OCI-LY7 (cell line): ENCODE measurements around the gene SETBP1. TPM values are rescaled to one million over a fixed set of nuclear protein-coding genes. Genes with fewer than 3 reads are reported as not detected.

Source experiments
- BruUV-seq: library from RNA; stranded (reverse); fragments of 400-500 nt; replicated peaks from 2 replicates; lab custom pipeline; 2021; lab: Mats Ljungman, UMichigan
- CTCF ChIA-PET: fragments of 300-600 bp; sonication (Branson Sonifier 250); formaldehyde crosslinking; loops from one replicate; lab custom pipeline; 2022; ENCODE audit warnings: antibody characterized with exemption; ENCODE audit not compliant: unreplicated experiment; lab: Charles Lee
- POLR2A ChIA-PET: fragments of 300-600 bp; sonication (Branson Sonifier 250); formaldehyde crosslinking; loops from one replicate; lab custom pipeline; 2022; ENCODE audit warnings: antibody characterized with exemption; lab: Charles Lee
- DNase-seq: peaks from one replicate; pipeline ENCODE4 v3.0.0-alpha.2; 2015; ENCODE audit warnings: low spot score
- H2AFZ ChIP-seq: fragments of 200-600 bp; sonication (generic), shearing (Covaris generic); 2 replicates; pipeline ENCODE4 v1.6.1; 2014; ENCODE audit warnings: mild to moderate bottlenecking, antibody characterized with exemption, low read length, moderate library complexity
- H3K27ac ChIP-seq: fragments of 200-600 bp; sonication (generic); 2 replicates; pipeline ENCODE4 v1.5.1; 2014; ENCODE audit warnings: mixed run types, low read depth, mild to moderate bottlenecking, moderate library complexity, low read length, inconsistent platforms; ENCODE audit not compliant: poor library complexity, severe bottlenecking
- H3K36me3 ChIP-seq: fragments of 200-600 bp; sonication (generic); 2 replicates; pipeline ENCODE4 v1.6.1; 2014; ENCODE audit warnings: mild to moderate bottlenecking, antibody characterized with exemption, low read length, moderate library complexity, mixed read lengths; ENCODE audit not compliant: insufficient read depth
- H3K4me1 ChIP-seq: fragments of 200-600 bp; sonication (generic); 2 replicates; pipeline ENCODE4 v1.5.1; 2014; ENCODE audit warnings: mild to moderate bottlenecking, low read length; ENCODE audit not compliant: insufficient read depth, poor library complexity, severe bottlenecking
- H3K4me2 ChIP-seq: fragments of 200-600 bp; sonication (generic); 2 replicates; pipeline ENCODE4 v1.6.1; 2014; ENCODE audit warnings: mild to moderate bottlenecking, low read length
- H3K4me3 ChIP-seq: fragments of 200-600 bp; sonication (generic); 2 replicates; pipeline ENCODE4 v1.5.1; 2014; ENCODE audit warnings: mild to moderate bottlenecking, low read depth, low read length; ENCODE audit not compliant: poor library complexity, severe bottlenecking
- H3K79me2 ChIP-seq: fragments of 200-600 bp; sonication (generic); 2 replicates; pipeline ENCODE4 v1.6.1; 2016; ENCODE audit warnings: low read depth, mild to moderate bottlenecking, low read length, moderate library complexity, mixed read lengths; ENCODE audit not compliant: insufficient read depth
- H3K9me2 ChIP-seq: fragments of 200-600 bp; sonication (generic); 2 replicates; pipeline ENCODE4 v1.6.1; 2016; ENCODE audit warnings: mild to moderate bottlenecking, low read length, mixed read lengths; ENCODE audit not compliant: insufficient read depth
- H3K9me3 ChIP-seq: fragments of 200-600 bp; sonication (generic); 2 replicates; pipeline ENCODE4 v1.6.1; 2014; ENCODE audit warnings: mild to moderate bottlenecking, mixed run types, low read length, mixed read lengths
- H4K20me1 ChIP-seq: fragments of 200-600 bp; sonication (generic); 2 replicates; pipeline ENCODE4 v1.6.1; 2014; ENCODE audit warnings: mild to moderate bottlenecking, antibody characterized with exemption, low read length, moderate library complexity, mixed read lengths; ENCODE audit not compliant: insufficient read depth
- CTCF ChIP-seq: fragments of 200-600 bp; sonication (generic); conservative IDR thresholded peaks from 2 replicates; pipeline ENCODE4 v1.5.1; 2014; ENCODE audit warnings: mild to moderate bottlenecking, antibody characterized with exemption, low read length, moderate library complexity, mixed read lengths
- EZH2phosphoT487 ChIP-seq: fragments of 200-600 bp; sonication (generic); IDR thresholded peaks from 2 replicates; pipeline ENCODE4 v1.6.1; 2018; ENCODE audit warnings: low read depth, borderline replicate concordance, mild to moderate bottlenecking, mixed run types, antibody characterized with exemption, low read length, moderate library complexity, mixed read lengths
- intact Hi-C: fragments of 100-400 bp; cut with micrococcal nuclease; formaldehyde crosslinking; loops from one replicate; pipeline ENCODE4 v1.10.0; 2022; ENCODE audit not compliant: unreplicated experiment
- total RNA-seq, 2 experiments: library from RNA; depleted of rRNA in 1 of 2; stranded (reverse); fragments of >200 nt in 1 of 2; shearing (Covaris generic) in 1 of 2; gene quantifications; 2 replicates each; pipeline ENCODE4 v1.2.3, GENCODE V29; 2014 to 2022

The SETBP1 gene
- total RNA-seq, 2 experiments from 2014 or later = 2.6 to 9.1 TPM

- POLR2A ChIA-PET = no interaction called here
- Histone ChIP-seq H4K20me1 (no peaks in the 10 kb centered on the region), H3K79me2 (no peaks in the 10 kb centered on the region), H3K27ac (no peak overlapping the region), H3K4me3 (no peak overlapping the region), H3K36me3 (no peaks in the 10 kb centered on the region), H3K4me2 (no peak overlapping the region), H3K9me2 (no peaks in the 10 kb centered on the region), H3K4me1 (no peaks in the 10 kb centered on the region), H3K9me3 (no peaks in the 10 kb centered on the region), H2AFZ (no peak overlapping the region)
- TF ChIP-seq EZH2phosphoT487 (no peak), CTCF (no peak)
- BruUV-seq = no TSS peak
- DNase-seq = no peak
- intact Hi-C loops = no loop called here
- CTCF ChIA-PET = no interaction called here
These were observed 172.1 kb downstream of the SETBP1 start for GRCh38 chr18:44852818-44853217.

GRCh38 chr18:44853430-44853829 is 172.7 kb downstream of the SETBP1 start:
- H3K9me3 ChIP-seq = no peaks in the 10 kb centered on the region
- intact Hi-C loops = no loop called here
- no peak overlapping the region for H3K4me2 ChIP-seq
- no peak for TF ChIP-seq EZH2phosphoT487
- TF ChIP-seq CTCF = no peak
- H4K20me1 ChIP-seq = no peaks in the 10 kb centered on the region
- no peaks in the 10 kb centered on the region for H3K36me3 ChIP-seq
- no peaks in the 10 kb centered on the region for H3K4me1 ChIP-seq
- H3K27ac ChIP-seq = no peak overlapping the region
- CTCF ChIA-PET = no interaction called here
- DNase-seq = no peak
- BruUV-seq = no TSS peak
- no peak overlapping the region for H3K4me3 ChIP-seq
- no peaks in the 10 kb centered on the region for H3K79me2 ChIP-seq
- H2AFZ ChIP-seq = no peak overlapping the region
- H3K9me2 ChIP-seq = no peaks in the 10 kb centered on the region
- POLR2A ChIA-PET = interaction anchor here (0.5 kb wide), 1 partner anchor 196 kb away, joined by 3 read pairs; no protein-coding TSS in a partner anchor

- intact Hi-C loops = no loop called here
- CTCF ChIA-PET = no interaction called here
- POLR2A ChIA-PET = interaction anchor here (0.6 kb wide), 1 partner anchor 183 kb away, joined by 3 read pairs; no protein-coding TSS in a partner anchor
These were observed 175.0 kb downstream of the SETBP1 start for GRCh38 chr18:44855681-44856080.

More at GRCh38 chr18:44855681-44856080, 175.0 kb downstream of the SETBP1 start:
- Histone ChIP-seq H3K4me2 (no peak overlapping the region), H3K4me1 (no peaks in the 10 kb centered on the region), H2AFZ (no peak overlapping the region), H3K9me2 (no peaks in the 10 kb centered on the region), H3K36me3 (no peaks in the 10 kb centered on the region), H3K9me3 (no peaks in the 10 kb centered on the region), H3K27ac (no peak overlapping the region), H4K20me1 (no peaks in the 10 kb centered on the region), H3K79me2 (no peaks in the 10 kb centered on the region), H3K4me3 (no peak overlapping the region)
- BruUV-seq = no TSS peak
- TF ChIP-seq CTCF (no peak), EZH2phosphoT487 (no peak)
- no peak for DNase-seq
